GM12872 (cell line): ENCODE data around the gene ZNF726.

Source experiments
- CTCF ChIP-seq: IDR thresholded peaks from 3 replicates; pipeline ENCODE4 v1.5.1; 2011; ENCODE audit warnings: low read depth, mild to moderate bottlenecking, low read length, moderate library complexity; ENCODE audit not compliant: insufficient read depth

Gene ZNF726

GRCh38 chr19:23981863-23982262, 67.2 kb downstream of the ZNF726 start:
- TF ChIP-seq CTCF: no peak

GRCh38 chr19:23983406-23983805, 68.7 kb downstream of the ZNF726 start:
- TF ChIP-seq CTCF: no peak
